GM19467 (cell line): ENCODE measurements around the gene SELENOP.
"Not testable (repeated sequence)": the region's sequence is repeated elsewhere in the genome, so short reads cannot be mapped to it uniquely, and the experiment has no call there.

Experiments used
- ATAC-seq: cut with Tn5 transposase; IDR thresholded peaks from one replicate; pipeline ENCODE4 v1.9.1; 2021; ENCODE audit warnings: mild to moderate bottlenecking, moderate library complexity; ENCODE audit not compliant: unreplicated experiment

The SELENOP gene

GRCh38 chr5:42811591-42812446 is at the start of gene SELENOP:
TSS of gene SELENOP (minus strand) at chr5:42811892. CDS start at chr5:42808353, 3,539 bp downstream.
- no peak for ATAC-seq

- ATAC-seq, result no peak
Observed at GRCh38 chr5:42858687-42859086, 47.0 kb upstream of the SELENOP start.

- ATAC-seq, result no peak
Observed at GRCh38 chr5:42858031-42858643, 46.4 kb upstream of the SELENOP start.

GRCh38 chr5:42855811-42856210 is 44.1 kb upstream of the SELENOP start:
- ATAC-seq, result no peak

GRCh38 chr5:42855386-42855785 is 43.7 kb upstream of the SELENOP start:
- ATAC-seq, result no peak

- no peak for ATAC-seq
Observed at GRCh38 chr5:42854795-42855194, 43.1 kb upstream of the SELENOP start.

- no peak for ATAC-seq
Observed at GRCh38 chr5:42852826-42853225, 41.1 kb upstream of the SELENOP start.

GRCh38 chr5:42851481-42851880 is 39.8 kb upstream of the SELENOP start:
- ATAC-seq, result no peak

GRCh38 chr5:42848545-42848944 is 36.9 kb upstream of the SELENOP start:
- no peak for ATAC-seq

GRCh38 chr5:42844408-42844807 is 32.7 kb upstream of the SELENOP start:
- not testable (repeated sequence) for ATAC-seq

- no peak for ATAC-seq
Observed at GRCh38 chr5:42843675-42844292, 32.1 kb upstream of the SELENOP start.

- no peak for ATAC-seq
Observed at GRCh38 chr5:42842921-42843641, 31.4 kb upstream of the SELENOP start.

GRCh38 chr5:42840842-42841567 is 29.3 kb upstream of the SELENOP start:
- ATAC-seq, result no peak

GRCh38 chr5:42840269-42840668 is 28.6 kb upstream of the SELENOP start:
- no peak for ATAC-seq

- no peak for ATAC-seq
Observed at GRCh38 chr5:42839196-42839595, 27.5 kb upstream of the SELENOP start.

- ATAC-seq, result no peak
Observed at GRCh38 chr5:42837601-42838000, 25.9 kb upstream of the SELENOP start.

GRCh38 chr5:42836070-42836769 is 24.5 kb upstream of the SELENOP start:
- ATAC-seq, result no peak

GRCh38 chr5:42832060-42832459 is 20.4 kb upstream of the SELENOP start:
- no peak for ATAC-seq

- ATAC-seq, result no peak
Observed at GRCh38 chr5:42830924-42831323, 19.2 kb upstream of the SELENOP start.

GRCh38 chr5:42828671-42829070 is 17.0 kb upstream of the SELENOP start:
- no peak for ATAC-seq
